Transverse colon (tissue), 4 donors: ENCODE data around the gene ZNF521. TPM values are rescaled to one million over a fixed set of nuclear protein-coding genes. Genes with fewer than 3 reads are reported as not detected.

Experiments
- DNase-seq: peaks from one replicate; pipeline ENCODE4 v3.0.0-alpha.2; 2019
- H3K27ac ChIP-seq, 4 donors: fragments of 200-600 bp; sonication (generic); 2 replicates each; pipeline ENCODE4 v1.5.1; 2016 to 2018; ENCODE audit warnings: inconsistent platforms in 4 of 4
- H3K27me3 ChIP-seq: fragments of 200-600 bp; sonication (generic); 2 replicates; pipeline ENCODE4 v1.5.1; 2017; ENCODE audit warnings: inconsistent platforms
- H3K36me3 ChIP-seq, 4 donors: fragments of 200-600 bp; sonication (generic); 2 replicates each; pipeline ENCODE4 v1.5.1; 2017 to 2019; ENCODE audit warnings: inconsistent platforms in 4 of 4
- H3K4me1 ChIP-seq, 4 donors: fragments of 200-600 bp; sonication (generic); 2 replicates each; pipeline ENCODE4 v1.5.1; 2017 to 2020; ENCODE audit warnings: inconsistent platforms in 4 of 4
- H3K4me3 ChIP-seq, 4 donors: fragments of 200-600 bp; sonication (generic); 1 replicate in 1 of 4; 2 replicates in 3 of 4; pipeline versions ENCODE4 v1.5.1 to v1.6.1; 2017 to 2019; ENCODE audit warnings: inconsistent platforms in 4 of 4
- H3K9me3 ChIP-seq, 2 donors: fragments of 200-600 bp; sonication (generic); 2 replicates each; pipeline ENCODE4 v1.5.1; 2017 to 2019; ENCODE audit warnings: inconsistent platforms in 2 of 2
- EP300 ChIP-seq: sonication (generic); formaldehyde crosslinking; IDR thresholded peaks from one replicate; pipeline ENCODE4 v1.6.1; 2017; ENCODE audit warnings: antibody characterized with exemption, low read depth
- POLR2A ChIP-seq: fragments of 450-650 bp; IDR thresholded peaks from one replicate; pipeline ENCODE4 v1.6.1; 2016; ENCODE audit warnings: antibody characterized with exemption, mild to moderate bottlenecking, moderate library complexity
- POLR2AphosphoS5 ChIP-seq, 3 donors: sonication (generic); formaldehyde crosslinking; IDR thresholded peaks; one replicate each; pipeline ENCODE4 v1.6.1; 2016; ENCODE audit warnings: antibody characterized with exemption in 3 of 3
- WGBS, 2 donors: methylation state at CpG; one replicate each; pipeline ENCODE4 v1.1.5; 2018; ENCODE audit warnings: low coverage in 1 of 2; 5-methylcytosine and 5-hydroxymethylcytosine counted together
- in situ Hi-C, 4 donors: fragments of 200-750 bp; cut with MboI; loops; one replicate each; pipeline versions ENCODE4 v1.15.0 to v1.15.1; 2017; ENCODE audit warnings: low sequenced_read_pairs in 3 of 4, low pct_ligation_motif_present in 1 of 4, low pct_unique_long_range_greater_than_20kb in 1 of 4
- intact Hi-C: fragments of 100-400 bp; cut with DNase I; formaldehyde crosslinking; loops from one replicate; pipeline ENCODE4 v1.15.1; 2023; ENCODE audit warnings: low total_unique reads
- total RNA-seq, 4 donors: library from RNA; depleted of rRNA; stranded (reverse); fragments of >200 nt; gene quantifications; one replicate each; pipeline ENCODE4 v1.1.0, GENCODE V29; 2016
- TF ChIP-seq, protein P1 (sequence below), 5 experiments: fragments of 200-600 bp in 3 of 5; fragments of 450-650 bp in 2 of 5; sonication (generic) in 3 of 5; IDR thresholded peaks; 1 replicate in 2 of 5; 2 replicates in 3 of 5; pipeline ENCODE4 v1.5.1; 2016 to 2017; ENCODE audit warnings: antibody characterized with exemption in 5 of 5, inconsistent platforms in 3 of 5, mild to moderate bottlenecking in 2 of 5, moderate library complexity in 1 of 5

Gene ZNF521
- total RNA-seq, 4 donors from 2014 or later: 6.4 to 29.5 (median 9.0) TPM

DNA sequence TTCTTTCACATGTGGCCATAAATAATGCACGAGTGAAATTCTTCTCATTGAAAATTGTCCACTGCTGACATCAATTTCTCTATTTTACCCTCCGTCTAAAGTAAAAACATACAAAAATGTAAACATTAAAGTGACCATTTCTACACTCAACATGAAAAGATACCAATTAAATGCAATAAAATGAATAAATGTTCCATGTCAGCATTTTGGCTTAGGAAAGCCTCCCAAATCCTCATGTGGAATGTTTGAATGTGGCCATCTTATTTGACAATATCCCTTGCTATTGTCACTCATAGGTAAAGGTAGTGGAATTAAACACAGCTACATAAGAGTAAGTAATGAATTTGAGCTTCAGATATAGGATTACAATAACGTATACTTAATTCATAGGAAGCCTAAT is 60.8 kb downstream of the ZNF521 start:
- DNase-seq: no peak
- Histone ChIP-seq H3K9me3 (no peaks in the 10 kb centered on the region), H3K4me1 (peaks cover 0 to 6% (median 0%) of the 10 kb centered on the region in 4 donors), H3K36me3 (no peaks in the 10 kb centered on the region), H3K4me3 (no peak overlapping the region), H3K27me3 (no peaks in the 10 kb centered on the region), H3K27ac (no peak overlapping the region)
- TF ChIP-seq, protein P1, sequence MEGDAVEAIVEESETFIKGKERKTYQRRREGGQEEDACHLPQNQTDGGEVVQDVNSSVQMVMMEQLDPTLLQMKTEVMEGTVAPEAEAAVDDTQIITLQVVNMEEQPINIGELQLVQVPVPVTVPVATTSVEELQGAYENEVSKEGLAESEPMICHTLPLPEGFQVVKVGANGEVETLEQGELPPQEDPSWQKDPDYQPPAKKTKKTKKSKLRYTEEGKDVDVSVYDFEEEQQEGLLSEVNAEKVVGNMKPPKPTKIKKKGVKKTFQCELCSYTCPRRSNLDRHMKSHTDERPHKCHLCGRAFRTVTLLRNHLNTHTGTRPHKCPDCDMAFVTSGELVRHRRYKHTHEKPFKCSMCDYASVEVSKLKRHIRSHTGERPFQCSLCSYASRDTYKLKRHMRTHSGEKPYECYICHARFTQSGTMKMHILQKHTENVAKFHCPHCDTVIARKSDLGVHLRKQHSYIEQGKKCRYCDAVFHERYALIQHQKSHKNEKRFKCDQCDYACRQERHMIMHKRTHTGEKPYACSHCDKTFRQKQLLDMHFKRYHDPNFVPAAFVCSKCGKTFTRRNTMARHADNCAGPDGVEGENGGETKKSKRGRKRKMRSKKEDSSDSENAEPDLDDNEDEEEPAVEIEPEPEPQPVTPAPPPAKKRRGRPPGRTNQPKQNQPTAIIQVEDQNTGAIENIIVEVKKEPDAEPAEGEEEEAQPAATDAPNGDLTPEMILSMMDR (IDR thresholded peaks at IDR 0.05): no peak
- TF ChIP-seq POLR2A: no peak
- TF ChIP-seq POLR2AphosphoS5 (IDR thresholded peaks at IDR 0.05): no peak
- TF ChIP-seq EP300: no peak
- 67 to 89% methylated on average over 3 of the region's 3 CpGs for WGBS, 2 donors
- intact Hi-C loops: no loop called here
- in situ Hi-C loops: no loop called here

DNA sequence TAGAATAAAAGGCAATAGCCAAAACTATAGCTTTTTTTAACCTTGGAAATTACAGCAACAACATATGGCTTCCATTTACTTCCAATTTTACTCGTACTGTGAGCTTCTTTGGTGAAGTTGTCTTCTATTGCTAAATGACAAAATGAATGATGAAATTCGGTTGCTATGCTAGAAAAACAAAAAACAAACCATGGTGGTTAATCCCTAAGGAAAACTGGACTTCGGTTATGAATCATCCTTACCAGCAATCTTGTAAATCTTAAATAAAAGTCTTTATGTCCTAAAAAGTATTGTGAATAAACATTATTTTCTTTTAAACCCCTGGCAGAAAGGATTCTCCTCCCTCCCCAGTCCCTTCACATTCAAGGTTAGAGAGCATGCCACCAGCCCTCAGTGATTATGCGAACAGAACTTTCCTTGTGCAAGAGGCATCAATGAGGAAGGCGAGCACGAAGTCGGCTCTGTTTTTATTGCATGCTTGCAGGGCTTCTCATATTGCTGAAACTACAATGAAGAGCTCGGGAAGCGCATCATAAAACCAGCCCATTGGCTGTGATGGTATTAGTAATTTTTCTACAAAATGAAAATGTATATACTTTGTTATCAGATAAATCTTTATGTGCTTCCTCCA is 62.9 kb downstream of the ZNF521 start:
- TF ChIP-seq EP300 (no peak), POLR2A (no peak), POLR2AphosphoS5 (IDR thresholded peaks at IDR 0.05) (no peak)
- TF ChIP-seq, protein P1 (IDR thresholded peaks at IDR 0.05): no peak
- Histone ChIP-seq H3K9me3 (no peaks in the 10 kb centered on the region), H3K4me3 (no peak overlapping the region), H3K36me3 (no peaks in the 10 kb centered on the region), H3K27ac (peak overlapping the region; percentile 8 to 43 (median 24)), H3K4me1 (peaks cover 0 to 11% (median 0%) of the 10 kb centered on the region in 4 donors), H3K27me3 (no peaks in the 10 kb centered on the region)
- intact Hi-C loops (no loop called here), in situ Hi-C loops (no loop called here)
- no peak for DNase-seq
- WGBS, 2 donors: 24 to 35% methylated on average over 7 to 9 of the region's 9 CpGs

DNA sequence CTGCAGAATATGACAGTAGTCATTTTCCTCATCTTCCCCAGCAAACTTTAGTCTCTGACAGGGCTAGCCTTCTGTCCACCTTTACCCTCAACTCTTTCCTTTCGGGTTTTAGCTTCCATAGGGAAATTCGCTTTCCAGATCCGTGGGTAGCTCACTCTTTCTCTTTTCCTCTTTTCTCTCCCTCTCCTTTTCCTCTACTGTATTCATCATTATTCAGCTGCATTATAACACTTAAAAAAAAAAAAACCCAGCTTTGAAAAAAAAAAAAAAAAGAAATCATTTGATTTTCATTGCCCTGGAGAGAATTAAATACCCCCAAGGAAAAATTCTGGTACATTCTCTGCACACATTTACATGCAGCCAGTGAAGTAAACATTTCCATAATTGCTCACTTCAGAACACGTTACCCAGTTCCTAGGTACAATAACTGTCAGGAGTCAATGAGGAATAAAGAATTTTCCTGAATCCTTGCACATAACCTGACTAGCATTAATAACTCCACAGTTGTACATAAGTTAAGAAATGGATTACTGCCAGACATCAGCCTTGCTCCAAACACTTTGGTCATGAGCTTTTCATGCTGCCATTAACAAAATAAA is 63.5 kb downstream of the ZNF521 start:
- WGBS, 2 donors: 56 to 62% methylated on average over 4 of the region's 4 CpGs
- TF ChIP-seq POLR2A (no peak), EP300 (no peak), POLR2AphosphoS5 (IDR thresholded peaks at IDR 0.05) (no peak)
- TF ChIP-seq, protein P1 (IDR thresholded peaks at IDR 0.05): no peak
- intact Hi-C loops (no loop called here), in situ Hi-C loops (no loop called here)
- no peak for DNase-seq
- peak overlapping the region; percentile 8 to 43 (median 24) for H3K27ac ChIP-seq
- no peaks in the 10 kb centered on the region for H3K9me3 ChIP-seq
- H3K4me1 ChIP-seq: peaks cover 0 to 13% (median 0%) of the 10 kb centered on the region in 4 donors
- H3K27me3 ChIP-seq: no peaks in the 10 kb centered on the region
- no peaks in the 10 kb centered on the region for H3K36me3 ChIP-seq
- no peak overlapping the region for H3K4me3 ChIP-seq

DNA sequence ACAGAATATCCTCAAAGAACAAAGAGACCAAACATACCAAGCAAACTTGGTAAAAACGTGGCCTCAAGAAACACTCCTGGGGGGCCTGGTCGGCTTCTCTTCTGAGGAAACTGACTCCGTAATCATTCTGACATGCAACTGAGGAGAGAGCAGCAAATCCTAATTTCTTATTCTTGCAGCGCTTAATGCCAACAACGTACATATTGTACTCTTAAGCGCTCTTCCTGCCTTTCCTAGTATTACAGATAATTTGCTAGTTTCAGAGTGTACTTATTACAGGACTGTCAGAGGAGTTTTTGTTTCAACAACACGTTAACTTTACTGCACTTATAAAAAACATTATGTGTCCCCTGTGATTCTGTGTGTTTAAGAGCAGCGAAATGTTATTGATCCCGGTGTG is 64.9 kb downstream of the ZNF521 start:
- 81% methylated on average over 9 of the region's 9 CpGs for WGBS, 2 donors
- in situ Hi-C loops: no loop called here
- TF ChIP-seq POLR2AphosphoS5 (IDR thresholded peaks at IDR 0.05) (no peak), EP300 (no peak), POLR2A (no peak)
- TF ChIP-seq, protein P1 (IDR thresholded peaks at IDR 0.05): no peak
- Histone ChIP-seq H3K4me3 (no peak overlapping the region), H3K9me3 (no peaks in the 10 kb centered on the region), H3K27ac (no peak overlapping the region), H3K36me3 (no peaks in the 10 kb centered on the region), H3K4me1 (peaks cover 0 to 13% (median 0%) of the 10 kb centered on the region in 4 donors), H3K27me3 (no peaks in the 10 kb centered on the region)
- DNase-seq: no peak
- intact Hi-C loops: no loop called here
